ENCODE data around the gene MIF4GD.
"Not testable (repeated sequence)": the region's sequence is repeated elsewhere in the genome, so short reads cannot be mapped to it uniquely, and the experiment has no call there.

MIF4GD gene

GRCh38 chr17:75270966-75271232, at the start of gene MIF4GD:
Gene MIF4GD (minus strand): TSS chr17:75271231. CDS start chr17:75270195, 1,036 bp downstream.
- DNase-seq, result no peak

GRCh38 chr17:75319904-75320691, 49.1 kb upstream of the MIF4GD start:
- no peak for DNase-seq

GRCh38 chr17:75318615-75319222, 47.7 kb upstream of the MIF4GD start:
- no peak for DNase-seq

- no peak for DNase-seq
These were observed 47.2 kb upstream of the MIF4GD start for GRCh38 chr17:75318211-75318610.

GRCh38 chr17:75317671-75318070, 46.6 kb upstream of the MIF4GD start:
- no peak for DNase-seq

GRCh38 chr17:75316253-75316652, 45.2 kb upstream of the MIF4GD start:
- DNase-seq, result no peak

- no peak for DNase-seq
These were observed 44.7 kb upstream of the MIF4GD start for GRCh38 chr17:75315541-75316243.

GRCh38 chr17:75313941-75314551, 43.0 kb upstream of the MIF4GD start:
- DNase-seq, result no peak

- DNase-seq, result no peak
These were observed 38.0 kb upstream of the MIF4GD start for GRCh38 chr17:75308732-75309629.

- DNase-seq, result no peak
These were observed 37.1 kb upstream of the MIF4GD start for GRCh38 chr17:75307957-75308731.

- DNase-seq, result no peak
These were observed 30.6 kb upstream of the MIF4GD start for GRCh38 chr17:75301502-75302206.

- no peak for DNase-seq
These were observed 30.0 kb upstream of the MIF4GD start for GRCh38 chr17:75301049-75301448.

- no peak for DNase-seq
These were observed 29.2 kb upstream of the MIF4GD start for GRCh38 chr17:75300280-75300679.

- DNase-seq, result no peak
These were observed 24.4 kb upstream of the MIF4GD start for GRCh38 chr17:75295201-75296158.

GRCh38 chr17:75292810-75293448, 21.9 kb upstream of the MIF4GD start:
- not testable (repeated sequence) for DNase-seq

GRCh38 chr17:75289832-75290337, 18.9 kb upstream of the MIF4GD start:
- DNase-seq, result no peak

GRCh38 chr17:75289115-75289831, 18.2 kb upstream of the MIF4GD start, which contains the start of gene SLC25A19:
Gene SLC25A19 (minus strand): TSS chr17:75289433. CDS start chr17:75286764, 2,669 bp downstream.
- peak; percentile 97 for DNase-seq

- no peak for DNase-seq
These were observed 17.7 kb upstream of the MIF4GD start for GRCh38 chr17:75288770-75289114.

Measured in T1000 (cell line).